Thymus (tissue), 11 donors: ENCODE measurements around the gene SLC34A1. TPM values are rescaled to one million over a fixed set of nuclear protein-coding genes. Genes with fewer than 3 reads are reported as not detected.

ENCODE experiments used
- DNase-seq, 9 donors: peaks; one replicate each; pipeline ENCODE4 v3.0.0-alpha.2; 2013; ENCODE audit warnings: low spot score in 9 of 9, low read depth in 6 of 9, missing footprints in 1 of 9
- H3K27ac ChIP-seq, 2 donors: one replicate each; pipeline ENCODE4 v1.5.1; 2013; ENCODE audit warnings: control low read depth in 1 of 2, low read depth in 1 of 2, low read length in 1 of 2, mild to moderate bottlenecking in 1 of 2, moderate library complexity in 1 of 2
- H3K27me3 ChIP-seq, 2 donors: one replicate each; pipeline ENCODE4 v1.5.1; 2013; ENCODE audit warnings: low read length in 1 of 2; ENCODE audit not compliant: control insufficient read depth in 2 of 2, insufficient read depth in 1 of 2
- H3K36me3 ChIP-seq, 2 donors: one replicate each; pipeline ENCODE4 v1.5.1; 2013; ENCODE audit warnings: low read length in 1 of 2, mild to moderate bottlenecking in 1 of 2, moderate library complexity in 1 of 2; ENCODE audit not compliant: control insufficient read depth in 2 of 2, insufficient read depth in 2 of 2
- H3K4me1 ChIP-seq, 2 donors: one replicate each; pipeline ENCODE4 v1.5.1; 2013; ENCODE audit warnings: low read length in 2 of 2; ENCODE audit not compliant: control insufficient read depth in 2 of 2, insufficient read depth in 2 of 2
- H3K4me3 ChIP-seq, 2 donors: one replicate each; pipeline ENCODE4 v1.5.1; 2013; ENCODE audit warnings: low read length in 2 of 2, control low read depth in 1 of 2, mild to moderate bottlenecking in 1 of 2
- H3K9me3 ChIP-seq, 2 donors: one replicate each; pipeline ENCODE4 v1.5.1; 2013; ENCODE audit warnings: low read length in 1 of 2, mild to moderate bottlenecking in 1 of 2; ENCODE audit not compliant: control insufficient read depth in 2 of 2, insufficient read depth in 1 of 2
- WGBS: extraction: QIAGEN DNeasy Blood & Tissue Kit; methylation state at CpG from one replicate; pipeline ENCODE4 v1.1.7; 2013; 5-methylcytosine and 5-hydroxymethylcytosine counted together
- polyA plus RNA-seq: library from polyadenylated mRNA; stranded (reverse); fragments of 200-250 nt; gene quantifications from one replicate; pipeline ENCODE4 v1.2.3, GENCODE V29; 2013
- total RNA-seq: library from RNA; stranded (reverse); fragments of 120-200 nt; gene quantifications from one replicate; pipeline ENCODE4 v1.2.4, GENCODE V29; 2013
- donor health status: healthy.

The SLC34A1 gene
- total and polyA plus RNA-seq, 2 donors, result 0.02 to 0.05 TPM

DNA sequence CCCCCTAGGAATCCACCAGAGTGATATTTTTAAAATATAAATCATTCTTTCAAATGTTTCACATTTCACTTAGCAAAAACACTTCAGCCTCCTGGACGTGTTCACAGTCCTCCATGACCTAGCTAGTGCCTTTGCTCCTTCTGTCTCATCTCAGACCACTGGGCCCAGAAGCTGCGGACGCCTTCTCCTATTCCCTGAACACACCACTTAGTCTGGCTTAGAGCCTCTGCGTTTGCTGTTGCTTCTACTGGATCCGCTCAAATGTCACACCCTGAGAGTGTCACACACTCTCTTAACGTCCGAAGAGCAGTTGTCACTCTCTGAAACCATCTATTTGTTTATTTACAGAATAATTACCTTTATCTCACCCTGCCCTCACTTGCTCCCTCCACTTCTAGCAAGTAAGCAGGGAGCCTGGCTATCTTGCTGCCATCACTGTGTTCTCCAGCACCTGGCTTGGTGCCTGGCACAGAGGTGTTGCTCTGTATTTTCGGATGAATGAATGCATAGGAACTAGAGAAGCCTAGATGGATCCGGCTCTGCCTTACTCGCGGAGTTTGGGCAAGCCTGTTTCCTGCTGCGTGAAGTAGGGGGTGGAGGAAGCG lies 41.1 kb downstream of the SLC34A1 start:
- Histone ChIP-seq H3K4me3 (peak overlapping the region; percentile 60 to 69), H3K27ac (peak overlapping the region; percentile 96 to 98), H3K4me1 (peaks cover 33 to 45% of the 10 kb centered on the region in 2 donors), H3K36me3 (peaks cover 0 to 15% of the 10 kb centered on the region in 2 donors), H3K27me3 (no peaks in the 10 kb centered on the region), H3K9me3 (no peaks in the 10 kb centered on the region)
- 54% methylated on average over 13 of the region's 13 CpGs for WGBS
- no peak for DNase-seq

DNA sequence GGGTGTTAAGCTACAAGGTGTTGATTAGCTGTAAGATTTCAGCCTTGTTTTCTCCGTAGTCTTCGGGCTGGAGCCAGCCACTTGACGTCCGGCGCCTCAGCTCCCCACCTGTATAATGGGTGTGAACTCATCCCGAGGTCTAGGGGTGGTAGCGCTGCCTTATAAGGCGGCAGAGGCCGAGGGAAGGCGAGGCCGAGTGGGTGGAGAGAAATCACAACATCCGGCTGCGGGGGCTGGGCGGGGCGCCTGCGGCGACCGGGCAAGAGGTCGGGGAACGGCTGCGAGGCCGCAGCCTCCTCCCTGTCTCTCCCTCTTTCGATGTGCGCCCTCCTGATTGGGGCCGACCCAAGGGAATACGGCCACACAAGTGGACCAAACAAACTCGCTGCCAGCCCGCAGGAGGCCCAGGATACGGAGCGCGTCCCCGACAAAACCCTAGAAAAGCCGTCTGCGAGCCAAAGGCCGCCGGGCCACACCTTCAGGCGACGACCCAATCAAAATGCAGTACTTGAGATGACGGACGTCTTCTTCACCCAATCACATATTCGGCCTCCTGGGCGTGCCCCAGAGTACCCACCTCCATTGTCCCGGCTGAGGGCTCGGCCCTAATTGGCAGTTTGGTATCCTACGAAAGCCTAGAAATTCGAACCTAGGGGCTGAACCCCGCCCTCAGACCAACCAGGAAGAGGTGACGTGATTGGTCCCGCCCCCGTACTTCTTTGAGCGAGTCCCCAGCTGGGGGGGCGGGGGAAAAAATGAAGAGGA lies 41.7 kb downstream of the SLC34A1 start:
- H3K27ac ChIP-seq, result peak overlapping the region; percentile 96 to 98
- peaks cover under 1 to 22% of the 10 kb centered on the region in 2 donors for H3K36me3 ChIP-seq
- peaks cover 40 to 52% of the 10 kb centered on the region in 2 donors for H3K4me1 ChIP-seq
- DNase-seq, result peak; percentile 100
- H3K4me3 ChIP-seq, result peak overlapping the region; percentile 69 to 90
- WGBS, result under 1% methylated on average over 52 of the region's 52 CpGs
- no peaks in the 10 kb centered on the region for H3K9me3 ChIP-seq
- no peaks in the 10 kb centered on the region for H3K27me3 ChIP-seq

DNA sequence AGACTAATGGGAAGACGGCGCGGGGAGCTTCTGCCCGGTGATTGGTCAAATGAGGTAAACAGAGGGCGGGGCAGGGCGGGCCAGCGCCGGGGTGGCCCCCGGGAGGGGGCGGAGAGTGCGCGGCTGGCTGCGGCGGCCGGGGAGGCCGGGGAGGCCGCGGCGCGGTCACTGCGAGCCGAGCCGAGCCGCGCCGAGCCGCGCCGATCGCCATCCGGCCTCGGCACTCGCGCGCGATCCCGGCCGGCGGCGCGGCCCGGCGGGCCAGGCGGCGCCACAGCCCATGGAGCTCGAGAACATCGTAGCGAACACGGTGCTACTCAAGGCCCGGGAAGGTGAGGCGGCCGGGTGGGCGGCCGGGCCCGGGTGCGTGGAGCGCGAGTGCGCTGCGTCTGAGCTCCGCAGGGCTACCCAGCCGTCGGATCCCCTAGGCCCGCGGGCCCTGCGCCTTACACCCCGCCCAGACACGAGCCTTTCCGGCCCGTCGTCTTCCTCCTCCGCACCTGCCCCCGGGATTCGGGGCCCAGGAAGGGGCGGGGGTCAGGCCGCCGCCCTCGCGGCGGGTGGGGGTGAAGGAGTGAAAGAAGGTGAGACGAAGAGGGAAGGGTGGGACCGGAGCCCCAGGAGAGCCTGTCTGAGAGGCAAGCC lies 42.5 kb downstream of the SLC34A1 start, which contains the start of gene GRK6:
Gene GRK6 (plus strand): TSS at position 111 of the 645 bp plus-strand sequence. CDS start 170 bp downstream, at position 281.
- DNase-seq, result peak in 4 of 9 donors; percentile 69 to 88 (median 76)
- H3K27me3 ChIP-seq, result no peaks in the 10 kb centered on the region
- peaks cover 47 to 59% of the 10 kb centered on the region in 2 donors for H3K4me1 ChIP-seq
- under 1% methylated on average over 82 of the region's 82 CpGs for WGBS
- no peaks in the 10 kb centered on the region for H3K9me3 ChIP-seq
- peak within 1 kb of the TSS; percentile 98 for H3K27ac ChIP-seq
- H3K4me3 ChIP-seq, result peak within 1 kb of the TSS; percentile 74 to 90
- H3K36me3 ChIP-seq, result peaks cover 5 to 29% of the 10 kb centered on the region in 2 donors

DNA sequence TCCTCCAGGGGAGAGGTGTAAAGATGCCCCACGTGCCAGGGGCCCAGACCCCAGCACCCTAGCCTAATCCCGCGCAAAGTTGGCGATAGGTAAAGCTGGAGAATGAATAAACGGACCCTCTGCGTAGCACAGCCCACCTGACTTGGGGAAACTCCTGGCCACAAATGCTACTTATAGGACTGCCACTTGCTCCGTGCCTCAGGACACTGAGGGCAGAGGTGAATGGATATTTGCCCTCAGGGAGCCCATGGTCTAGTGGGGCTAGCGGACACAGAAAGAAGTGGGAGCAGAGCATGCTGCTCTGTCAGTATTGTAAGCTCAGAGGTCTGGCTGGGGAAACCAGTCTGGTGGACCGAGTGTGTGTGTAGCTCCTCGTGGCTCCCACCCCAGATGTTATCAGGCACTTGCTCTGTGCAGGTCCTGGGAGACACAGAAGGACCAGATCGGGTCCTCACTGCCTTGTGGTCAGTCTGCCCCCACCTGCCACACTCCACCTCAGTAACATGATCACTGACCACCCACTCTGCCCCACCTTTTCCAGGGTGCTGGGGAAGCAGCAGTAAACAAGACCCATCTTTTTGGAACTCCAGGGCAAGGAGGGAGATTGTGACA lies 43.1 kb downstream of the SLC34A1 start:
- DNase-seq, result no peak
- no peaks in the 10 kb centered on the region for H3K9me3 ChIP-seq
- peak overlapping the region; percentile 74 to 90 for H3K4me3 ChIP-seq
- no peaks in the 10 kb centered on the region for H3K27me3 ChIP-seq
- WGBS, result 7% methylated on average over 11 of the region's 11 CpGs
- H3K27ac ChIP-seq, result peak overlapping the region; percentile 96 to 98
- peaks cover 11 to 36% of the 10 kb centered on the region in 2 donors for H3K36me3 ChIP-seq
- peaks cover 53 to 65% of the 10 kb centered on the region in 2 donors for H3K4me1 ChIP-seq

DNA sequence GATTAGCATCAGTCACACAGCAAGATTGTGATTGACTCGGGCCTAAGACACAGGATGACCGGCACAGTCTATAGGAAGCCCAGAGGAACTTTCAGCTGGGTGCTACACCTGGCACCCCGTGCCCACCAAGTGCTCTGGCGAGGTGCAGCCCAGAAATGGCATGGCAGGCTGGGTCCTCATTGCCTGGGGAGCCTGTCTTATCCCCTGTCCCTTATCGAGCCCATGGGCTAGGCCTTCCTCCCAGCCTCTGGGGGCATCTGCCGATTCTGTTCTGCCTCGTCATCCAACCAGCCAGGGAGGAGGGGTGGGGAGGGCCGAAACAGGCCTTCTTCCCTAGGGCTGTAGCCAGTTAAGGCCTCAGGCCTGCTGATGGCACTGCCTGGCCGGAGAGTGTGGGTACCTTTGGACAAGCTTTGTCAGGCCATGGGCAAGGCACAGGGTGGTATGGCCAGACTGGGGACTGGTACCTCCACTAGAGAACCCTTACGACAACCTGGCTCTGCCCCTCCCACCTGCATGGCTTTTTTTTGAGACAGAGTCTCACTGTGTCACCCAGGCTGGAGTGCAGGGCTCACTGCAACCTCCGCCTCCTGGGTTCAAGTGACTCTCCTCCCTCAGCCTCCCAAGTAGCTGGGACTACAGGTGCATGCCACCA lies 43.8 kb downstream of the SLC34A1 start:
- H3K36me3 ChIP-seq, result peaks cover 19 to 43% of the 10 kb centered on the region in 2 donors
- H3K27me3 ChIP-seq, result no peaks in the 10 kb centered on the region
- H3K4me3 ChIP-seq, result peak overlapping the region; percentile 74 to 90
- no peaks in the 10 kb centered on the region for H3K9me3 ChIP-seq
- 40% methylated on average over 11 of the region's 11 CpGs for WGBS
- H3K27ac ChIP-seq, result peak overlapping the region; percentile 96 to 98
- DNase-seq, result peak in 1 of 9 donors; percentile 37
- peaks cover 58 to 73% of the 10 kb centered on the region in 2 donors for H3K4me1 ChIP-seq

DNA sequence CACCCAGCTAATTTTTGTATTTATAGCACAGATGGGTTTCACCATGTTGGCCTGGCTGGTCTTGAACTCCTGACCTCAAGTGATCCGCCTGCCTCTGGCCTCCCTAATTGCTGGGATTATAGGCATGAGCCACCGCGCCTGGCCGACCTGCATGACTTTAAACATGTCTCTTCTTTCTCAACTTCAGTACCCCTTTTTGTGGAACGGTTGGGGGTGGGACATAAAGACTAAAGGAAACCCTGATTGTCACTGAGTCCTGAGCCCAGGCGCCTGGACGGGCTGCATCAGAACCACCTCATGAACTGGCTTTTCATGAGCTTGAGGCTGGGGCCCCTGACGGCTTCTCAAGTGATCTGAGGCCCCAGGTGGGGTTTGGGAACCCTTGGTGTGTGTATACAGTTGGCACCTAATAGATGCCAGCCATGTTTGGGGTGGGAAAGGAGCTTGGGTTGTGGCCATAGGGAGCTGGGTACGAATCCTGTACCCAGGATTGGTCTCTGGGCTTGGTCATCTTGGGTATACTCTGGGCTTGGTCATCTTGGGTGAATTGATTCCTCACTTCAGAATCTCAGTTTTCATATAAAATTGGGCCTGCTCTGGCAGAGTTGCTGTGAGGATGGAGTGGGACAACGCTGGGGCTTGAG lies 44.5 kb downstream of the SLC34A1 start:
- peaks cover 25 to 49% of the 10 kb centered on the region in 2 donors for H3K36me3 ChIP-seq
- H3K9me3 ChIP-seq, result no peaks in the 10 kb centered on the region
- peaks cover 58 to 77% of the 10 kb centered on the region in 2 donors for H3K4me1 ChIP-seq
- H3K27ac ChIP-seq, result peak overlapping the region; percentile 82 to 96
- H3K4me3 ChIP-seq, result peak overlapping the region; percentile 74 to 90
- 64% methylated on average over 10 of the region's 10 CpGs for WGBS
- DNase-seq, result no peak
- H3K27me3 ChIP-seq, result no peaks in the 10 kb centered on the region

DNA sequence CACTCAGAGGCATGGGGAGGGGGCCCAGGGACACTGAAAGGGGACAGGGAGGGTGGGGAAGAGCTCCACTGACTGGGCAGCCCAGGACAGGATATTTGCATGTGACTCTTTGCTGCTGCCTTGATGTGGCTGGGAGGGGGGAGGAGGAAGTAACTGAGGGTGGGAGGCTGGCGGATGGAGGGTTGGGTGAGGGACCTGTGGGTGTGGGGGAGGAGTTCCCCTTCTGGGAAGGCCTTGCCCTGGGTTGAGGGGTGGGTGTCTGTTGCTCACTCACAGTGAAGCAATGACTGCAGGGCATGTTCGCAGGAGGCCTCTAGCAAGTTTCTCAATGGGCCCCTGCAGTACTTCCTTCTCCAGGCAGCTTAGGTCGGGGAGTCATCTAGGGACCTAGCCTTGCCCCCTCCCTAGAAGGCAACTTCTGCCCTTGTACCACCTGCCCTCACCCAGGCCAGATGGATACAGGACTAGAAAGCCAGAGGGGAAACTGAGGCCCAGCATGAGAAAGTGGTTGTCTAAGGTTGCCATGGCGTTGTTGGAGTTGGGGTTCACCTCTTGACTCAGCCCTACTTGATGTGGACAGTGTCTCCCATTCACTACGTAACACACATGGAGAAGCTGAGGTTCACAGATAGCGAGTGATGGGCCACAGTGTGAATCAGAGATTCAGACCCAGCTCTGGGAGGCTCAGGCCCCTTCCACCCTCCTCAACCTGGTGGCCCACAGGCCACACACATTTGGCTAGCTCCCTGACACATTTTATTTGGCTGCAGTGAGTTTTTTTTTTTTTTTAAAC lies 45.2 kb downstream of the SLC34A1 start:
- H3K9me3 ChIP-seq, result no peaks in the 10 kb centered on the region
- peaks cover 58 to 84% of the 10 kb centered on the region in 2 donors for H3K4me1 ChIP-seq
- WGBS, result 44% methylated on average over 6 of the region's 6 CpGs
- H3K4me3 ChIP-seq, result peak overlapping the region; percentile 74 to 90
- no peaks in the 10 kb centered on the region for H3K27me3 ChIP-seq
- H3K27ac ChIP-seq, result peak overlapping the region; percentile 82 to 96
- DNase-seq, result peak in 8 of 9 donors; percentile 63 to 93 (median 80)
- peaks cover 33 to 57% of the 10 kb centered on the region in 2 donors for H3K36me3 ChIP-seq
